HepG2 (cell line): ENCODE data around the gene SDK2. TPM values are rescaled to one million over a fixed set of nuclear protein-coding genes. Genes with fewer than 3 reads are reported as not detected.

Experiments used
- ATAC-seq: fragments of 200-7000 bp; cut with Tn5 transposase; 3 replicates; pipeline ENCODE4 v1.9.1; 2020; ENCODE audit warnings: mild to moderate bottlenecking, moderate library complexity
- BruUV-seq: library from RNA; stranded (reverse); fragments of 400-500 nt; replicated peaks from 2 replicates; lab custom pipeline; 2021; lab: Mats Ljungman, UMichigan
- CTCF ChIA-PET: fragments of 300-600 bp; formaldehyde crosslinking; extraction: SDS; loops from one replicate; lab custom pipeline; 2021; ENCODE audit warnings: low total read pairs, inconsistent platforms, low intra/inter-chr PET ratio; lab: Yijun Ruan, JAX
- POLR2A ChIA-PET: fragments of 350-600 bp; sonication (Branson Sonifier 250); formaldehyde crosslinking; loops from one replicate; lab custom pipeline; 2020; ENCODE audit warnings: antibody characterized with exemption, inconsistent platforms; lab: Yijun Ruan, JAX
- DNase-seq: peaks from one replicate; pipeline ENCODE4 v3.0.0-alpha.2; 2015; ENCODE audit warnings: low spot score
- FAIRE-seq: peaks from 3 replicates; lab custom pipeline; 2011; peaks lifted over from hg19 to GRCh38; lab: Jason Lieb, UNC
- H2AFZ ChIP-seq: one replicate; pipeline ENCODE4 v1.6.1; 2011; ENCODE audit warnings: low read length, inconsistent platforms
- H3K27ac ChIP-seq: fragments of 300-600 bp; 3 replicates; pipeline ENCODE4 v1.8.0; 2011; ENCODE audit warnings: mixed run types, mild to moderate bottlenecking, mixed read lengths, low read length, inconsistent platforms; ENCODE audit not compliant: insufficient read depth; ENCODE audit errors: extremely low read length
- H3K27me3 ChIP-seq, 2 experiments: fragments of 200-600 bp in 1 of 2; 2 replicates in 1 of 2; 3 replicates in 1 of 2; pipeline versions ENCODE4 v1.6.0 to v1.8.0; 2011; ENCODE audit warnings: low read length in 2 of 2, mild to moderate bottlenecking in 2 of 2, moderate library complexity in 2 of 2, inconsistent platforms in 1 of 2; ENCODE audit not compliant: insufficient read depth in 2 of 2, control insufficient read depth in 1 of 2
- H3K36me3 ChIP-seq, 2 experiments: fragments of 200-600 bp in 1 of 2; replicated peaks in 1 of 2; 2 replicates in 1 of 2; 3 replicates in 1 of 2; pipeline versions ENCODE4 v1.5.1 to v1.8.0; 2011; ENCODE audit warnings: low read length in 2 of 2, inconsistent platforms in 1 of 2; ENCODE audit not compliant: insufficient read depth in 2 of 2, control insufficient read depth in 1 of 2
- H3K4me1 ChIP-seq: 2 replicates; pipeline ENCODE4 v1.5.1; 2012; ENCODE audit warnings: low read length, inconsistent platforms; ENCODE audit not compliant: insufficient read depth
- H3K4me2 ChIP-seq: 2 replicates; pipeline ENCODE4 v1.6.0; 2011; ENCODE audit warnings: low read depth, low read length, inconsistent platforms
- H3K4me3 ChIP-seq, 3 experiments: fragments of 200-600 bp in 1 of 3; sonication (generic), shearing (Covaris generic) in 1 of 3; replicated peaks in 1 of 3; 2 replicates each; pipeline ENCODE4 v1.5.1; 2011 to 2016; ENCODE audit warnings: low read length in 3 of 3, inconsistent platforms in 2 of 3, low read depth in 2 of 3, mild to moderate bottlenecking in 2 of 3, control low read depth in 1 of 3, mixed read lengths in 1 of 3; ENCODE audit not compliant: insufficient read depth in 1 of 3
- H3K79me2 ChIP-seq: one replicate; pipeline ENCODE4 v1.6.1; 2011; ENCODE audit warnings: low read length, inconsistent platforms; ENCODE audit not compliant: insufficient read depth
- H3K9ac ChIP-seq: 2 replicates; pipeline ENCODE4 v1.6.0; 2011; ENCODE audit warnings: mild to moderate bottlenecking, low read depth, low read length, inconsistent platforms; ENCODE audit not compliant: insufficient read depth
- H3K9me3 ChIP-seq: 2 replicates; pipeline ENCODE4 v1.5.1; 2012; ENCODE audit warnings: mild to moderate bottlenecking, low read length
- H4K20me1 ChIP-seq: 2 replicates; pipeline ENCODE4 v1.6.0; 2011; ENCODE audit warnings: inconsistent platforms, mild to moderate bottlenecking, low read length, moderate library complexity; ENCODE audit not compliant: insufficient read depth
- ARID5B ChIP-seq: IDR thresholded peaks from 2 replicates; pipeline ENCODE4 v1.4.0; 2020; ENCODE audit warnings: mild to moderate bottlenecking, missing genetic modification reagents
- ELK4 ChIP-seq: sonication (generic); formaldehyde crosslinking; IDR thresholded peaks from 2 replicates; pipeline ENCODE4 v1.9.0; 2021; ENCODE audit warnings: missing genetic modification reagents, borderline replicate concordance
- JDP2 ChIP-seq: sonication (generic); formaldehyde crosslinking; IDR thresholded peaks from 2 replicates; pipeline ENCODE4 v1.8.1; 2022; ENCODE audit warnings: missing genetic modification reagents, borderline replicate concordance
- NR1H2 ChIP-seq: sonication (generic); formaldehyde crosslinking; IDR thresholded peaks from 2 replicates; pipeline ENCODE4 v1.8.1; 2022; ENCODE audit warnings: low read depth, missing genetic modification reagents, borderline replicate concordance
- NRL ChIP-seq: sonication (generic); formaldehyde crosslinking; IDR thresholded peaks from 2 replicates; pipeline ENCODE4 v1.5.0; 2020; ENCODE audit warnings: missing genetic modification reagents, mild to moderate bottlenecking, moderate library complexity, borderline replicate concordance
- PCBP2 ChIP-seq: fragments of 200-400 bp; formaldehyde crosslinking; optimal IDR thresholded peaks from 2 replicates; pipeline ENCODE3; 2018; ENCODE audit warnings: low read length, low read depth; ENCODE audit not compliant: poor library complexity, severe bottlenecking
- POLR2AphosphoS2 ChIP-seq: IDR thresholded peaks from 2 replicates; pipeline ENCODE4 v1.6.1; 2011; ENCODE audit warnings: low read depth, low read length, improper control_type of control experiment
- TBL1XR1 ChIP-seq: fragments of 150-350 bp; IDR thresholded peaks from 2 replicates; pipeline ENCODE4 v1.6.1; 2014; ENCODE audit warnings: borderline replicate concordance, low read length; ENCODE audit not compliant: partially characterized antibody
- TBX2 ChIP-seq: sonication (generic); formaldehyde crosslinking; IDR thresholded peaks from 2 replicates; pipeline ENCODE4 v1.5.0; 2020; ENCODE audit warnings: missing genetic modification reagents, mild to moderate bottlenecking, borderline replicate concordance
- ZBTB20 ChIP-seq: sonication (generic); formaldehyde crosslinking; IDR thresholded peaks from 2 replicates; pipeline ENCODE4 v1.8.1; 2023; ENCODE audit warnings: missing genetic modification reagents, low read depth, mild to moderate bottlenecking, borderline replicate concordance
- ZNF101 ChIP-seq: sonication (generic); formaldehyde crosslinking; IDR thresholded peaks from 2 replicates; pipeline ENCODE4 v1.4.0; 2020; ENCODE audit warnings: mild to moderate bottlenecking, low read depth, missing genetic modification reagents, borderline replicate concordance
- WGBS: methylation state at CpG from one replicate; pipeline ENCODE4 v1.1.6; 2017; ENCODE audit warnings: low lambda C conversion rate; 5-methylcytosine and 5-hydroxymethylcytosine counted together
- in situ Hi-C: cut with HindIII; loops from 2 replicates; pipeline ENCODE4 v1.10.0; 2017; ENCODE audit warnings: low pct_unique_long_range_greater_than_20kb; ENCODE audit not compliant: extremely low pct_ligation_motif_present
- intact Hi-C: fragments of 100-400 bp; cut with micrococcal nuclease; formaldehyde crosslinking; loops from one replicate; pipeline ENCODE4 v1.10.0; 2022; ENCODE audit not compliant: unreplicated experiment
- polyA plus RNA-seq, 8 experiments: library from polyadenylated mRNA; depleted of rRNA in 3 of 8; stranded (reverse) in 7 of 8; unstranded in 1 of 8; fragments of >200 nt; fragmentation: Illumina TruSeq in 4 of 8; extraction: Trizol in 4 of 8; gene quantifications; 2 replicates each; pipeline versions ENCODE4 v1.2.1 to v1.2.3, GENCODE V29; 2011 to 2016; ENCODE audit warnings: low read depth in 4 of 8, missing spikeins in 1 of 8, mixed read lengths in 1 of 8; ENCODE audit not compliant: insufficient read depth in 1 of 8
- total RNA-seq, 5 experiments: library from RNA; depleted of rRNA; stranded (reverse); fragments of >200 nt; fragmentation: Illumina TruSeq; extraction: Trizol; gene quantifications; 2 replicates each; pipeline ENCODE4 v1.2.3, GENCODE V29; 2016; ENCODE audit warnings: low read depth in 1 of 5

The SDK2 gene
- total and polyA plus RNA-seq, 2 of the 13 experiments (the other 11 are each of a cell fraction or from before 2014, with no cell fraction given): not detected

- Histone ChIP-seq H3K27ac (no peak overlapping the region), H3K4me3 (no peak overlapping the region), H3K4me2 (no peak overlapping the region), H2AFZ (no peak overlapping the region), H3K36me3 (no peaks in the 10 kb centered on the region), H3K4me1 (peaks cover 8% of the 10 kb centered on the region; the same call in 1 of the 2 replicates), H3K27me3 (peaks cover 12 to 69% of the 10 kb centered on the region in 2 experiments), H3K9me3 (no peaks in the 10 kb centered on the region), H3K9ac (no peak overlapping the region), H4K20me1 (no peaks in the 10 kb centered on the region), H3K79me2 (no peaks in the 10 kb centered on the region)
- no peak for TF ChIP-seq ARID5B (CRISPR knock-in tag)
- no peak for TF ChIP-seq PCBP2
- TF ChIP-seq NRL (CRISPR knock-in tag): no peak
- TF ChIP-seq ZBTB20 (CRISPR knock-in tag): no peak
- no peak for TF ChIP-seq ELK4 (CRISPR knock-in tag)
- no peak for TF ChIP-seq TBL1XR1
- no peak for TF ChIP-seq JDP2 (CRISPR knock-in tag)
- TF ChIP-seq NR1H2 (CRISPR knock-in tag): no peak
- TF ChIP-seq ZNF101 (CRISPR knock-in tag): no peak
- no peak for TF ChIP-seq POLR2AphosphoS2
- no peak for TF ChIP-seq TBX2 (CRISPR knock-in tag)
- DNase-seq (no peak), ATAC-seq (no peak), FAIRE-seq (no peak)
- intact Hi-C loops: no loop called here
- in situ Hi-C loops: loop anchor here (25.0 kb wide), 1 partner anchor 414 kb away; no protein-coding TSS in a partner anchor
- ChIA-PET POLR2A (no interaction called here), CTCF (interaction anchor here (0.6 kb wide), 1 partner anchor 587 kb away, joined by 3 read pairs; no protein-coding TSS in a partner anchor)
- 83% methylated on average over 3 of the region's 3 CpGs for WGBS
- no TSS peak for BruUV-seq
Observed at GRCh38 chr17:73376636-73377035, 267.6 kb downstream of the SDK2 start.
